ENCODE measurements around the gene HPS1.
A peak's percentile ranks its signal among the peaks of the same experiment; 100 is the strongest.

HPS1 gene

GRCh38 chr10:98446661-98447221 is at the start of gene HPS1:
Gene HPS1 (minus strand): TSS chr10:98446935. CDS start chr10:98443240, 3,695 bp downstream.
- DNase-seq = peak in 12 of 14 donors; percentile 43 to 85 (median 65)

- no peak for DNase-seq
These were observed 46.0 kb upstream of the HPS1 start for GRCh38 chr10:98492763-98493162.

GRCh38 chr10:98489561-98490481 is 43.1 kb upstream of the HPS1 start:
- DNase-seq = no peak

- no peak for DNase-seq
These were observed 42.1 kb upstream of the HPS1 start for GRCh38 chr10:98488669-98489430.

GRCh38 chr10:98487649-98488048 is 40.9 kb upstream of the HPS1 start:
- no peak for DNase-seq

GRCh38 chr10:98486421-98486820 is 39.7 kb upstream of the HPS1 start:
- DNase-seq = no peak

- no peak for DNase-seq
These were observed 39.2 kb upstream of the HPS1 start for GRCh38 chr10:98485959-98486358.

GRCh38 chr10:98483658-98484057 is 36.9 kb upstream of the HPS1 start:
- no peak for DNase-seq

GRCh38 chr10:98482096-98482495 is 35.4 kb upstream of the HPS1 start:
- DNase-seq = no peak

GRCh38 chr10:98481404-98481945 is 34.7 kb upstream of the HPS1 start:
- no peak for DNase-seq

- no peak for DNase-seq
These were observed 31.9 kb upstream of the HPS1 start for GRCh38 chr10:98478430-98479222.

- DNase-seq = no peak
These were observed 31.1 kb upstream of the HPS1 start for GRCh38 chr10:98477861-98478260.

- DNase-seq = no peak
These were observed 27.9 kb upstream of the HPS1 start for GRCh38 chr10:98474628-98475027.

GRCh38 chr10:98472196-98472595 is 25.5 kb upstream of the HPS1 start:
- no peak for DNase-seq

- DNase-seq = no peak
These were observed 24.1 kb upstream of the HPS1 start for GRCh38 chr10:98470850-98471249.

- DNase-seq = no peak
These were observed 22.5 kb upstream of the HPS1 start for GRCh38 chr10:98469001-98469931.

- peak in 12 of 14 donors; percentile 14 to 61 (median 40) for DNase-seq
These were observed 21.0 kb upstream of the HPS1 start for GRCh38 chr10:98467506-98468318.

GRCh38 chr10:98466861-98467505 is 20.2 kb upstream of the HPS1 start:
- no peak for DNase-seq

GRCh38 chr10:98465866-98466265 is 19.1 kb upstream of the HPS1 start:
- DNase-seq = no peak

Data from C1 segment of cervical spinal cord (tissue), 14 donors.